ENCODE measurements around the gene CBFB. TPM values are rescaled to one million over a fixed set of nuclear protein-coding genes. Genes with fewer than 3 reads are reported as not detected.

The CBFB gene
- total and polyA plus RNA-seq, 12 donors: 13.0 to 41.2 (median 27.1) TPM

GRCh38 chr16:67013823-67014633, 14.9 kb upstream of the CBFB start:
- no peaks in the 10 kb centered on the region for H3K9me3 ChIP-seq (replicated peaks in 1 of 3)
- intact Hi-C loops (cut with DNase I): loop anchor here in 1 of 2 donors (10.0 kb wide), 1 partner anchor 141 kb away; the partner anchor contains the start of genes B3GNT9, FBXL8 and TRADD
- peak; percentile 56 to 80 (median 68) for DNase-seq
- peak overlapping the region in 2 of 4 donors; percentile 11 to 70 for H3K4me3 ChIP-seq
- peaks cover 13% of the 10 kb centered on the region in 2 donors for H3K4me1 ChIP-seq (replicated peaks in 1 of 2)
- no peaks in the 10 kb centered on the region for H3K36me3 ChIP-seq (replicated peaks in 1 of 2)
- no peaks in the 10 kb centered on the region for H3K27me3 ChIP-seq
- H3K27ac ChIP-seq: peak overlapping the region in 2 of 5 donors; percentile 35 to 59
- WGBS, 4 donors: 1 to 3% (median 1%) methylated on average over 9 to 70 of the region's 70 CpGs
- TF ChIP-seq POLR2A (IDR thresholded peaks at IDR 0.05) (no peak), CTCF (IDR thresholded peaks at IDR 0.05) (peak in 4 of 6 experiments; percentile 24 to 50 (median 35))

- Histone ChIP-seq H3K27me3 (no peaks in the 10 kb centered on the region), H3K9me3 (replicated peaks in 1 of 3) (no peaks in the 10 kb centered on the region), H3K4me1 (replicated peaks in 1 of 2) (peaks cover 13% of the 10 kb centered on the region in 2 donors), H3K4me3 (peak overlapping the region in 1 of 4 donors; percentile 70), H3K36me3 (replicated peaks in 1 of 2) (no peaks in the 10 kb centered on the region), H3K27ac (peak overlapping the region in 2 of 5 donors; percentile 35 to 59)
- intact Hi-C loops (cut with DNase I): loop anchor here (5.0 to 10.0 kb wide), 2 partner anchors 140 to 143 kb away; partner anchors contain the start of genes FBXL8 (in 2 of the 2), TRADD (in 2 of the 2) and B3GNT9 (in 1 of the 2)
- no peak for DNase-seq
- 52 to 71% (median 60%) methylated on average over 5 to 6 of the region's 6 CpGs for WGBS, 4 donors
- TF ChIP-seq POLR2A (IDR thresholded peaks at IDR 0.05): no peak
- TF ChIP-seq CTCF (IDR thresholded peaks at IDR 0.05): no peak
These were observed 14.2 kb upstream of the CBFB start for GRCh38 chr16:67014634-67015312.

- Histone ChIP-seq H3K9me3 (replicated peaks in 1 of 3) (no peaks in the 10 kb centered on the region), H3K27me3 (no peaks in the 10 kb centered on the region), H3K4me1 (replicated peaks in 1 of 2) (peaks cover 13% of the 10 kb centered on the region in 2 donors), H3K4me3 (no peak overlapping the region), H3K27ac (no peak overlapping the region), H3K36me3 (replicated peaks in 1 of 2) (no peaks in the 10 kb centered on the region)
- TF ChIP-seq POLR2A (IDR thresholded peaks at IDR 0.05): no peak
- TF ChIP-seq CTCF (IDR thresholded peaks at IDR 0.05): peak in 1 of 6 experiments; percentile 9
- DNase-seq: peak in 1 of 7 donors; percentile 6
- WGBS, 4 donors: 89 to 94% (median 93%) methylated on average over 9 of the region's 9 CpGs
- intact Hi-C loops (cut with DNase I): loop anchor here (5.0 to 10.0 kb wide), 2 partner anchors 139 to 142 kb away; partner anchors contain the start of genes FBXL8 (in 2 of the 2), TRADD (in 2 of the 2) and B3GNT9 (in 1 of the 2)
These were observed 13.6 kb upstream of the CBFB start for GRCh38 chr16:67015313-67015731.

- H3K4me1 ChIP-seq (replicated peaks in 1 of 2): peaks cover 13% of the 10 kb centered on the region in 2 donors
- H3K27ac ChIP-seq: no peak overlapping the region
- no peaks in the 10 kb centered on the region for H3K27me3 ChIP-seq
- intact Hi-C loops (cut with DNase I): loop anchor here (5.0 to 10.0 kb wide), 2 partner anchors 139 to 141 kb away; partner anchors contain the start of genes FBXL8 (in 2 of the 2), TRADD (in 2 of the 2) and B3GNT9 (in 1 of the 2)
- TF ChIP-seq CTCF (IDR thresholded peaks at IDR 0.05) (no peak), POLR2A (IDR thresholded peaks at IDR 0.05) (no peak)
- H3K9me3 ChIP-seq (replicated peaks in 1 of 3): no peaks in the 10 kb centered on the region
- no peak overlapping the region for H3K4me3 ChIP-seq
- DNase-seq: peak in 1 of 7 donors; percentile 5
- H3K36me3 ChIP-seq (replicated peaks in 1 of 2): no peaks in the 10 kb centered on the region
These were observed 12.8 kb upstream of the CBFB start for GRCh38 chr16:67016143-67016542.

Measured in adrenal gland (tissue), 12 donors.